K562 (cell line): ENCODE measurements around the gene CTPS2. TPM values are rescaled to one million over a fixed set of nuclear protein-coding genes. Genes with fewer than 3 reads are reported as not detected.

Source experiments
- E2F6 ChIP-seq, 2 experiments: IDR thresholded peaks; 2 replicates each; pipeline ENCODE4 v1.6.1; 2011; ENCODE audit warnings: borderline replicate concordance in 1 of 2, control low read depth in 1 of 2, low read depth in 1 of 2, low read length in 1 of 2, mild to moderate bottlenecking in 1 of 2, mixed read lengths in 1 of 2, moderate library complexity in 1 of 2; ENCODE audit not compliant: insufficient read depth in 1 of 2, insufficient read length in 1 of 2, poor library complexity in 1 of 2, severe bottlenecking in 1 of 2; ENCODE audit errors: extremely low read depth in 1 of 2
- ETV1 ChIP-seq: fragments of 450-650 bp; conservative IDR thresholded peaks from 2 replicates; pipeline ENCODE4 v1.6.1; 2016; ENCODE audit warnings: missing genetic modification characterization, control low read depth, low read depth, missing compliant biosample characterization
- FOSL1 ChIP-seq: fragments of 200-800 bp; sonication (Bioruptor generic); conservative IDR thresholded peaks from 2 replicates; pipeline ENCODE4 v1.6.1; 2016; ENCODE audit warnings: missing genetic modification characterization, missing compliant biosample characterization
- HEY1 ChIP-seq: fragments of 250-450 bp; sonication (Bioruptor Pico); IDR thresholded peaks from 2 replicates; pipeline ENCODE4 v1.5.0; 2020; ENCODE audit warnings: mild to moderate bottlenecking, moderate library complexity, borderline replicate concordance
- HNRNPL ChIP-seq: fragments of 200-400 bp; formaldehyde crosslinking; IDR thresholded peaks from 2 replicates; pipeline ENCODE4 v1.6.1; 2017; ENCODE audit warnings: low read depth, mild to moderate bottlenecking, low read length
- KDM4B ChIP-seq, 2 experiments: fragments of 450-650 bp in 1 of 2; sonication (generic) in 1 of 2; IDR thresholded peaks; 2 replicates each; pipeline ENCODE4 v1.6.1; 2016 to 2017; ENCODE audit warnings: borderline replicate concordance in 2 of 2, antibody characterized with exemption in 1 of 2, low read depth in 1 of 2, mild to moderate bottlenecking in 1 of 2
- PML ChIP-seq: IDR thresholded peaks from 2 replicates; pipeline ENCODE4 v1.6.1; 2012; ENCODE audit warnings: low read length, inconsistent platforms
- SFPQ ChIP-seq: fragments of 200-400 bp; formaldehyde crosslinking; IDR thresholded peaks from 2 replicates; pipeline ENCODE4 v1.6.1; 2017; ENCODE audit warnings: mild to moderate bottlenecking, low read depth, low read length, moderate library complexity
- SMARCA5 ChIP-seq: fragments of 450-650 bp; IDR thresholded peaks from 2 replicates; pipeline ENCODE4 v1.6.1; 2016
- SP1 ChIP-seq: sonication (generic); formaldehyde crosslinking; IDR thresholded peaks from 2 replicates; pipeline ENCODE4 v1.8.1; 2022; ENCODE audit warnings: mild to moderate bottlenecking, missing genetic modification reagents
- SRSF1 ChIP-seq: fragments of 200-400 bp; formaldehyde crosslinking; IDR thresholded peaks from 2 replicates; pipeline ENCODE4 v1.6.1; 2017; ENCODE audit warnings: mild to moderate bottlenecking, low read depth, low read length, moderate library complexity
- ZBTB33 ChIP-seq: sonication (generic); formaldehyde crosslinking; IDR thresholded peaks from 2 replicates; pipeline ENCODE4 v1.8.1; 2023; ENCODE audit warnings: mild to moderate bottlenecking, missing genetic modification reagents
- ZNF184 ChIP-seq: sonication (generic); formaldehyde crosslinking; IDR thresholded peaks from 2 replicates; pipeline ENCODE4 v1.5.0; 2020; ENCODE audit warnings: missing genetic modification reagents
- ZNF561 ChIP-seq: fragments of 450-650 bp; formaldehyde crosslinking; conservative IDR thresholded peaks from 2 replicates; pipeline ENCODE4 v1.4.0; 2020; ENCODE audit warnings: mild to moderate bottlenecking, moderate library complexity
- polyA plus RNA-seq, 8 experiments: library from polyadenylated mRNA; depleted of rRNA in 4 of 8; stranded (reverse) in 5 of 8; unstranded in 3 of 8; fragments of >200 nt; fragmentation: Nextera tagmentation in 2 of 8; fragmentation: Illumina TruSeq in 1 of 8; extraction: Ambion mirVana in 2 of 8; extraction: Trizol in 1 of 8; gene quantifications; 2 replicates each; pipeline versions ENCODE4 v1.2.1 to v1.2.3, GENCODE V29; 2011 to 2014; ENCODE audit warnings: inconsistent platforms in 1 of 8, missing spikeins in 1 of 8
- total RNA-seq, 7 experiments: library from RNA; depleted of rRNA in 6 of 7; stranded (reverse); fragments of >200 nt in 6 of 7; fragmentation: Illumina TruSeq in 2 of 7; extraction: Trizol in 2 of 7; gene quantifications; 2 replicates each; pipeline versions ENCODE4 v1.2.1 to v1.2.3, GENCODE V29; 2011 to 2021; ENCODE audit warnings: low replicate concordance in 1 of 7
- TF ChIP-seq, protein P1 (sequence below): fragments of 450-650 bp; formaldehyde crosslinking; IDR thresholded peaks from 2 replicates; pipeline ENCODE4 v1.4.0; 2020; ENCODE audit warnings: mild to moderate bottlenecking, moderate library complexity
- TF ChIP-seq, protein P2 (sequence below): sonication (generic); formaldehyde crosslinking; IDR thresholded peaks from 2 replicates; pipeline ENCODE4 v1.8.1; 2022; ENCODE audit warnings: missing genetic modification reagents

The CTPS2 gene
- total and polyA plus RNA-seq, 9 of the 15 experiments (the other 6 are each of a cell fraction or from before 2014, with no cell fraction given): 5.4 to 19.5 (median 14.1) TPM

DNA sequence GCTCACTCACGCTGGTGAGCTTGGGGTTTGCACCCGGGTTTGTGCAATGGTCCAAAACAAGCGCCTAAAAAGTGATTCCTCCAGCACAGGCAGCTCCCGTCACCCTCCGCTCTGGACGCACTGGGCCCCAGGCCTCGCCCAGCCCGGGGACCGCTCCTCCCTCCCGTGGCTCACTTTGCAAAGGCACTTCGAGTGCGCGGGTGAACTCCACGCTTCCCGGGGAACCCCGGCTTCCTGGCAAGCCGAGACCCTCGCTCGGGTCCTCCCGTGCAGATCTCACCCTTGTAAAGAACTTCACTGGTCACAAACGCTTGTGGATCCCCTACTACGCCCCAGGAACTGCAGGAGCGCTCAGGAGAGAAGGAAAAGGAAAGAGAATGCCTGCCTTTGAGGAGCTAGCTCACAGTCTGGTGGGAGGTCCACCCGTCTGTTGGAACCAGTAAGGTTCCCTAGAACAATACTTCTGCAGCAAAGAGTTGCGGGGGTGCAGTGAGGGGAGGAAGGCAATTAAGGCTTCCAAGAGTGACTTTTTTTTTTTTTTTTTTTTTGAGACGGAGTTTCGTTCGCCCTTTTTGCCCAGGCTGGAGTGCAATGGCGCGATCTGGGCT is at the start of gene CTPS2 (continued):
- TF ChIP-seq ZBTB33 (CRISPR knock-in tag): peak; percentile 16; the same call in 1 of the 2 replicates
- no peak for TF ChIP-seq ZNF561
- TF ChIP-seq E2F6 (IDR thresholded peaks at IDR 0.05; ENCODE audit: borderline replicate concordance in 1 of 2, extremely low read depth in 1 of 2, insufficient read depth in 1 of 2, insufficient read length in 1 of 2, low read depth in 1 of 2, low read length in 1 of 2, poor library complexity in 1 of 2, severe bottlenecking in 1 of 2): peak in 1 of 2 experiments; percentile 52
- no peak for TF ChIP-seq HEY1
- TF ChIP-seq SMARCA5: no peak
- no peak for TF ChIP-seq KDM4B (IDR thresholded peaks at IDR 0.05; ENCODE audit: borderline replicate concordance in 2 of 2, low read depth in 1 of 2)
- no peak for TF ChIP-seq SFPQ
- no peak for TF ChIP-seq ZNF184 (CRISPR knock-in tag)
- no peak for TF ChIP-seq HNRNPL
- TF ChIP-seq SP1 (CRISPR knock-in tag): no peak
- TF ChIP-seq PML: peak; percentile 54; the same call in 1 of the 2 replicates
- TF ChIP-seq SRSF1: no peak
- TF ChIP-seq FOSL1 (tag): no peak
- TF ChIP-seq, protein P1, sequence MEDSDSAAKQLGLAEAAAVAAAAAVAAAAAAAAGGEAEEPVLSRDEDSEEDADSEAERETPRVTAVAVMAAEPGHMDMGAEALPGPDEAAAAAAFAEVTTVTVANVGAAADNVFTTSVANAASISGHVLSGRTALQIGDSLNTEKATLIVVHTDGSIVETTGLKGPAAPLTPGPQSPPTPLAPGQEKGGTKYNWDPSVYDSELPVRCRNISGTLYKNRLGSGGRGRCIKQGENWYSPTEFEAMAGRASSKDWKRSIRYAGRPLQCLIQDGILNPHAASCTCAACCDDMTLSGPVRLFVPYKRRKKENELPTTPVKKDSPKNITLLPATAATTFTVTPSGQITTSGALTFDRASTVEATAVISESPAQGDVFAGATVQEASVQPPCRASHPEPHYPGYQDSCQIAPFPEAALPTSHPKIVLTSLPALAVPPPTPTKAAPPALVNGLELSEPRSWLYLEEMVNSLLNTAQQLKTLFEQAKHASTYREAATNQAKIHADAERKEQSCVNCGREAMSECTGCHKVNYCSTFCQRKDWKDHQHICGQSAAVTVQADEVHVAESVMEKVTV (CRISPR knock-in tag): no peak
- TF ChIP-seq ETV1 (tag): no peak
- TF ChIP-seq, protein P2, sequence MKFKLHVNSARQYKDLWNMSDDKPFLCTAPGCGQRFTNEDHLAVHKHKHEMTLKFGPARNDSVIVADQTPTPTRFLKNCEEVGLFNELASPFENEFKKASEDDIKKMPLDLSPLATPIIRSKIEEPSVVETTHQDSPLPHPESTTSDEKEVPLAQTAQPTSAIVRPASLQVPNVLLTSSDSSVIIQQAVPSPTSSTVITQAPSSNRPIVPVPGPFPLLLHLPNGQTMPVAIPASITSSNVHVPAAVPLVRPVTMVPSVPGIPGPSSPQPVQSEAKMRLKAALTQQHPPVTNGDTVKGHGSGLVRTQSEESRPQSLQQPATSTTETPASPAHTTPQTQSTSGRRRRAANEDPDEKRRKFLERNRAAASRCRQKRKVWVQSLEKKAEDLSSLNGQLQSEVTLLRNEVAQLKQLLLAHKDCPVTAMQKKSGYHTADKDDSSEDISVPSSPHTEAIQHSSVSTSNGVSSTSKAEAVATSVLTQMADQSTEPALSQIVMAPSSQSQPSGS (CRISPR knock-in tag): no peak
